ENCODE data around the gene RAMACL.

DNA sequence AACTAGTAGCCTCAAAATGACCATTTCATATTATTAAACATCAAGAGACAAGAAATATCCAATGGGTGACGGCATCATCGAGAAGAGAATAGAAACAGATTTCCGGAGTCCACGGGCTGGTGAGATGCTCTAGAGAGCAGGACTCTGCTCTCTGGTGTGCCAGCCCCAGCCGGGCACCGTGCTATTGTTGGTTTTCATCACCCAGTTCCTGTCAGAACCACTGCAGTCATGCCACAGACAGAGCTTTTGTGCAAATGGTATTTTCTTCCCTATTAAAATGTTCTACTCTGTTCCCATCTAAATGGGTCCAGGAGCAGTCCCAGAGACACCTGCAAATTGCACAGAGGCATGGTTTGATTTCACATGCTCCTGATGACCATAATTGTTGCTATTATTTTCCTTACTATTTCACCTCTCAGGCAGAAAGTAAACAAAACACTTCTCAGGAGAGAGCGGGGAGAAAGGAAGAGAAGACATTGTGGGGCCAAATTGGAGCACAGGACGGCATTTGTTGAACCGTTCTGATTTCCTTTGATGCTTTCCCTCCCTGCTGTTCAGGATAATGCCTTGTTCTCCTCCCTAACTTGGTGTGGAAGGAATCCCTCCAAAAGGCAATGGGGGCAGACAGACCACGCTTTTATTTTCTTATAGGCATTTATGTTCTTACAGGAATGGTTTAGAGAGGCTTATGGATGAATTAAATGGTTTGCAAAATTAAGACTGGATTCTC lies 11.4 kb upstream of the RAMACL start:
- TF ChIP-seq, protein P1, sequence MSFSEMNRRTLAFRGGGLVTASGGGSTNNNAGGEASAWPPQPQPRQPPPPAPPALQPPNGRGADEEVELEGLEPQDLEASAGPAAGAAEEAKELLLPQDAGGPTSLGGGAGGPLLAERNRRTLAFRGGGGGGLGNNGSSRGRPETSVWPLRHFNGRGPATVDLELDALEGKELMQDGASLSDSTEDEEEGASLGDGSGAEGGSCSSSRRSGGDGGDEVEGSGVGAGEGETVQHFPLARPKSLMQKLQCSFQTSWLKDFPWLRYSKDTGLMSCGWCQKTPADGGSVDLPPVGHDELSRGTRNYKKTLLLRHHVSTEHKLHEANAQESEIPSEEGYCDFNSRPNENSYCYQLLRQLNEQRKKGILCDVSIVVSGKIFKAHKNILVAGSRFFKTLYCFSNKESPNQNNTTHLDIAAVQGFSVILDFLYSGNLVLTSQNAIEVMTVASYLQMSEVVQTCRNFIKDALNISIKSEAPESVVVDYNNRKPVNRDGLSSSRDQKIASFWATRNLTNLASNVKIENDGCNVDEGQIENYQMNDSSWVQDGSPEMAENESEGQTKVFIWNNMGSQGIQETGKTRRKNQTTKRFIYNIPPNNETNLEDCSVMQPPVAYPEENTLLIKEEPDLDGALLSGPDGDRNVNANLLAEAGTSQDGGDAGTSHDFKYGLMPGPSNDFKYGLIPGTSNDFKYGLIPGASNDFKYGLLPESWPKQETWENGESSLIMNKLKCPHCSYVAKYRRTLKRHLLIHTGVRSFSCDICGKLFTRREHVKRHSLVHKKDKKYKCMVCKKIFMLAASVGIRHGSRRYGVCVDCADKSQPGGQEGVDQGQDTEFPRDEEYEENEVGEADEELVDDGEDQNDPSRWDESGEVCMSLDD (tag by site-specific recombination; IDR thresholded peaks at IDR 0.05): no peak
- TF ChIP-seq HOXA7 (CRISPR knock-in tag; IDR thresholded peaks at IDR 0.05; ENCODE audit: borderline replicate concordance): no peak
- TF ChIP-seq ZNF670 (tag by site-specific recombination; IDR thresholded peaks at IDR 0.05; ENCODE audit: low read depth): no peak
